ENCODE measurements around the gene SORL1-AS1.

SORL1-AS1 gene

GRCh38 chr11:121485216-121485615, 32.4 kb upstream of the SORL1-AS1 start:
- Histone ChIP-seq H2AK5ac (ENCODE audit: insufficient read length, low read length) (no peak overlapping the region), H2AFZ (ENCODE audit: low read length) (no peak overlapping the region), H3K23ac (ENCODE audit: insufficient read length, low read depth, low read length) (no peak overlapping the region), H3K18ac (ENCODE audit: insufficient read length, low read depth, low read length) (no peak overlapping the region), H3K23me2 (ENCODE audit: insufficient read length, low read depth, low read length, poor library complexity, severe bottlenecking) (no peaks in the 10 kb centered on the region), H3K56ac (ENCODE audit: insufficient read length, low read depth, low read length) (no peak overlapping the region), H3K4ac (ENCODE audit: low read depth, low read length) (no peak overlapping the region), H3T11ph (ENCODE audit: low read length) (no peak overlapping the region), H3K79me1 (ENCODE audit: insufficient read depth, low read depth, low read length, poor library complexity, severe bottlenecking) (no peaks in the 10 kb centered on the region), H3K4me2 (ENCODE audit: insufficient read depth, insufficient read length, low read length) (no peak overlapping the region), H4K8ac (replicated peaks; ENCODE audit: insufficient read length, low read depth, low read length) (no peak overlapping the region), H2BK20ac (ENCODE audit: low read depth, low read length, poor library complexity, severe bottlenecking) (no peak overlapping the region), H3K27me3 (ENCODE audit: insufficient read depth, low read length) (no peaks in the 10 kb centered on the region), H3K14ac (ENCODE audit: insufficient read depth, low read length) (no peak overlapping the region), H4K91ac (ENCODE audit: insufficient read length, low read depth, low read length) (no peak overlapping the region), H4K20me1 (ENCODE audit: control insufficient read depth, insufficient read depth, insufficient read length) (no peaks in the 10 kb centered on the region), H3K79me2 (ENCODE audit: insufficient read depth, low read length) (no peaks in the 10 kb centered on the region), H3K9me3 (ENCODE audit: control insufficient read depth, low read depth, low read length) (no peaks in the 10 kb centered on the region), H3K4me1 (ENCODE audit: insufficient read depth, low read length) (peaks cover 5% of the 10 kb centered on the region; the same call in 1 of the 2 replicates), H2BK12ac (ENCODE audit: insufficient read length, low read depth, low read length) (no peak overlapping the region), H4K5ac (ENCODE audit: insufficient read length, low read depth, low read length) (no peak overlapping the region), H3K9ac (ENCODE audit: extremely low read depth, insufficient read length, low read length) (no peak overlapping the region), H2BK120ac (ENCODE audit: low read depth, low read length, poor library complexity, severe bottlenecking) (no peak overlapping the region), H2BK15ac (ENCODE audit: low read depth, low read length) (no peak overlapping the region), H2BK5ac (ENCODE audit: insufficient read length, low read length) (no peak overlapping the region), H3K27ac (ENCODE audit: insufficient read length, low read depth, low read length) (no peak overlapping the region)
- Mint-ChIP-seq H3K4me1 (peaks cover 19 to 28% of the 10 kb centered on the region in 2 experiments), H3K4me3 (no peak overlapping the region), H3K36me3 (ENCODE audit: insufficient read depth in 1 of 3, low read depth in 3 of 3) (peaks cover 32 to 50% (median 49%) of the 10 kb centered on the region in 3 experiments; a peak in 6 of 7 replicates), H3K27ac (peak overlapping the region in 1 of 3 experiments; percentile 58; a peak in 1 of 7 replicates), H3K27me3 (ENCODE audit: low read depth) (no peaks in the 10 kb centered on the region), H3K9me3 (no peaks in the 10 kb centered on the region)
- TF ChIP-seq CTCF (conservative IDR thresholded peaks at IDR 0.05): no peak
- no CpG with 5 or more reads among the region's 7 CpGs for WGBS (ENCODE audit: extremely low coverage, insufficient read length, low lambda C conversion rate)
- DNase-seq: no peak
